NCI-H1092 (cell line): ENCODE results near the gene ZNF688.
"Not testable (repeated sequence)": the region's sequence is repeated elsewhere in the genome, so short reads cannot be mapped to it uniquely, and the experiment has no call there.

Experiments used
- DNase-seq: peaks from one replicate; lab custom pipeline; 2025; lab: John Stamatoyannopoulos, UW

The ZNF688 gene

GRCh38 chr16:30533748-30534367 lies 37.7 kb downstream of the ZNF688 start:
- DNase-seq = no peak

- no peak for DNase-seq
Observed at GRCh38 chr16:30533146-30533522, 38.4 kb downstream of the ZNF688 start.

GRCh38 chr16:30532285-30533145 lies 39.0 kb downstream of the ZNF688 start:
- no peak for DNase-seq

- DNase-seq = no peak
Observed at GRCh38 chr16:30530163-30531037, 41.1 kb downstream of the ZNF688 start.

GRCh38 chr16:30528799-30529457 lies 42.6 kb downstream of the ZNF688 start:
- DNase-seq = no peak

- DNase-seq = no peak
Observed at GRCh38 chr16:30527635-30528178, 43.8 kb downstream of the ZNF688 start.

GRCh38 chr16:30526823-30527634 lies 44.5 kb downstream of the ZNF688 start:
- peak; percentile 98 for DNase-seq

GRCh38 chr16:30526137-30526822 lies 45.2 kb downstream of the ZNF688 start, which contains the start of gene ZNF768:
ZNF768 (minus strand) TSS chr16:30526566; CDS start chr16:30526413, 153 bp downstream.
- peak; percentile 57 for DNase-seq

- DNase-seq = no peak
Observed at GRCh38 chr16:30525844-30526136, 45.7 kb downstream of the ZNF688 start.

GRCh38 chr16:30524575-30525568 lies 46.6 kb downstream of the ZNF688 start:
- DNase-seq = no peak

- no peak for DNase-seq
Observed at GRCh38 chr16:30523768-30524574, 47.5 kb downstream of the ZNF688 start.

GRCh38 chr16:30522702-30523463 lies 48.6 kb downstream of the ZNF688 start:
- DNase-seq = not testable (repeated sequence)

GRCh38 chr16:30521873-30522641 lies 49.5 kb downstream of the ZNF688 start:
- no peak for DNase-seq

GRCh38 chr16:30521476-30521872 lies 50.0 kb downstream of the ZNF688 start:
- no peak for DNase-seq
